GM12892 (cell line): ENCODE results near the gene MKRN2.

Experiments used
- DNase-seq: peaks from one replicate; pipeline ENCODE4 v3.0.0; 2011; ENCODE audit not compliant: insufficient read length
- FAIRE-seq: peaks from 2 replicates; lab custom pipeline; 2011; peaks lifted over from hg19 to GRCh38; lab: Jason Lieb, UNC
- POLR2A ChIP-seq: IDR thresholded peaks from 2 replicates; pipeline ENCODE4 v1.6.1; 2011; ENCODE audit warnings: low read depth, low read length, control low read depth
- POLR2AphosphoS5 ChIP-seq: IDR thresholded peaks from 2 replicates; pipeline ENCODE4 v1.6.1; 2011; ENCODE audit warnings: low read depth, low read length, control low read depth
- TAF1 ChIP-seq: IDR thresholded peaks from 2 replicates; pipeline ENCODE4 v1.6.1; 2011; ENCODE audit warnings: low read depth, mild to moderate bottlenecking, control low read depth, low read length, borderline replicate concordance

The MKRN2 gene

GRCh38 chr3:12579456-12579855, 22.6 kb downstream of the MKRN2 start:
- no peak for FAIRE-seq
- DNase-seq: no peak
- TF ChIP-seq POLR2A (no peak), POLR2AphosphoS5 (no peak), TAF1 (no peak)

GRCh38 chr3:12579905-12580304, 23.0 kb downstream of the MKRN2 start:
- no peak for DNase-seq
- FAIRE-seq: no peak
- no peak for TF ChIP-seq POLR2A
- no peak for TF ChIP-seq TAF1
- no peak for TF ChIP-seq POLR2AphosphoS5

- FAIRE-seq: no peak
- no peak for DNase-seq
- TF ChIP-seq POLR2AphosphoS5 (no peak), TAF1 (no peak), POLR2A (no peak)
Measured at GRCh38 chr3:12582730-12583129, 25.8 kb downstream of the MKRN2 start.

- FAIRE-seq: no peak
- TF ChIP-seq TAF1 (no peak), POLR2AphosphoS5 (no peak), POLR2A (no peak)
- DNase-seq: no peak
Measured at GRCh38 chr3:12583280-12583679, 26.4 kb downstream of the MKRN2 start.

- TF ChIP-seq POLR2AphosphoS5 (no peak), POLR2A (no peak), TAF1 (no peak)
- DNase-seq: no peak
- no peak for FAIRE-seq
Measured at GRCh38 chr3:12584083-12584482, 27.2 kb downstream of the MKRN2 start.

GRCh38 chr3:12585181-12585580, 28.3 kb downstream of the MKRN2 start:
- DNase-seq (no peak), FAIRE-seq (no peak)
- no peak for TF ChIP-seq TAF1
- TF ChIP-seq POLR2AphosphoS5: no peak
- no peak for TF ChIP-seq POLR2A

- FAIRE-seq (no peak), DNase-seq (no peak)
- TF ChIP-seq POLR2A (peak; percentile 54), POLR2AphosphoS5 (peak; percentile 17; the same call in 1 of the 2 replicates), TAF1 (no peak)
Measured at GRCh38 chr3:12585970-12586369, 29.1 kb downstream of the MKRN2 start.

GRCh38 chr3:12586403-12586802, 29.5 kb downstream of the MKRN2 start:
- no peak for FAIRE-seq
- no peak for TF ChIP-seq POLR2A
- no peak for TF ChIP-seq TAF1
- TF ChIP-seq POLR2AphosphoS5: no peak; the same call in 1 of the 2 replicates
- no peak for DNase-seq

GRCh38 chr3:12588039-12589009, 31.4 kb downstream of the MKRN2 start:
- TF ChIP-seq POLR2A (no peak), TAF1 (no peak), POLR2AphosphoS5 (no peak; the same call in 1 of the 2 replicates)
- no peak for FAIRE-seq
- no peak for DNase-seq

- DNase-seq (no peak), FAIRE-seq (no peak)
- TF ChIP-seq POLR2AphosphoS5: no peak
- TF ChIP-seq POLR2A: no peak
- TF ChIP-seq TAF1: no peak
Measured at GRCh38 chr3:12590096-12590495, 33.2 kb downstream of the MKRN2 start.

- TF ChIP-seq POLR2A (no peak), TAF1 (no peak)
- DNase-seq: no peak
- no peak for FAIRE-seq
Measured at GRCh38 chr3:12591456-12591855, 34.6 kb downstream of the MKRN2 start.

GRCh38 chr3:12591997-12592715, 35.3 kb downstream of the MKRN2 start:
- TF ChIP-seq POLR2A: no peak
- DNase-seq (no peak), FAIRE-seq (no peak)
